HG03095 (cell line): ENCODE results near the gene SLC46A1.

Experiments
- ATAC-seq: cut with Tn5 transposase; IDR thresholded peaks from one replicate; pipeline ENCODE4 v1.9.1; 2021; ENCODE audit warnings: moderate library complexity; ENCODE audit not compliant: unreplicated experiment

SLC46A1 gene

DNA sequence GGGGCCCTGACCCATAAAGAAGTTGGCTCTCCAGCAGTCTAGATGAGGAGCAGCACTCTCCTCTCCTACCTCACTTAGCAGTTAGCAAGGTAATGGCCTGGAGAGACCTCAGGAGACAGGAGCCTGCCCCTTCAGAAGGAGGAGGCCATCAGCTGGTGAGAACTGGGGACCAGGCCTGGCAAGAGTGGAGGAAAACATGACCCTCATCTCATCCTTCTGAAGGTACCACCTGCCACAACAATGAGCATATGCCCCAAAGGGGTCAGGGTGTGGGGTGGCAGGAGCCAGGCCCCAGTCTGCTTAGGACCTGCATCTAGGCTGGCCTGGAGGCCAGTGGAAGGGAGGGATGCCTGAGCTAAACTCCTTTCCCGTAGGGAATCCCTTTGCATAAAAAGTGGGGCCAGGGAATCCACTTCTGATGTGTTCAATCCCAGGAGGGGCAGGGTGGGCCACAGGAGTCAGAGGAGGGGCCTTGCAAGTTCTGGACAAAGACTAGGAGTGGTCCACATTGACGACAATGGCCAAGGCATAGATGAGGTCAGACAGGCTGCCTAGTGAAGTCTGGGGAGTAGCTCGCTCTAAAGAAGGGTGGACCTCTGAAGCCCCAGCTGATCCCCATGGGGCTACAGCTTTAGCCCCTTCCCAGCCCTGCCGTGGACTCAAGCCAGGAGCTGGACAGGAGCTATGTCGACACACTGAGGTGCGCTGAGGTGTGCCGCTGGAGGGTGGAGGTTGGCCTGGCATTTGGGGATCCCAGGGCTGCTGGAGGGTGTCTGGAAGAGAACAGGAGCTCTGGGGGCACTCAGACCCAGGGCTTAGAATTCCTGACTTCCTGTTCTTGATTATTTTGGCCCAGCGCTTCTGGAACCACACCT, 42.0 kb downstream of the SLC46A1 start:
- ATAC-seq, result no peak

DNA sequence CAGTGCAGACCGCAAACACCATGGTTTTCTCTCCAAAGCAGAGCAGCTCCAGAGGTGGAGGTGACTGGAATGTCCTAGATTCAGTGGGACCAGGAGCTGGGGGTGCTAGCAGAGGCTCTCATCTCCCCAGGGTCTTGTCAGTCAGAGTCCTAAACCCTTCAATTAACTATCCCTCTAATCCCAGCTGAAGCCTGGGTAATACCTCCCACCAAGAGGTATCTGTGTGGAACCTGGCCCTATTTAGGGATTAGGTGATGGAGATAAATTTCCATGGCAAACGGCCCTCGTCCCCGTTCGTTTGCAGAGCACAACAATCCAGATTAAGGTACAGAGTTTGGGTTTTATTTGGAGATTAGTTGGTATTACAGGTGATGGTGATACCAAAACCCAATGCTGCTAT, 42.8 kb downstream of the SLC46A1 start:
- ATAC-seq, result no peak

GRCh38 chr17:28357901-28358197, 48.2 kb downstream of the SLC46A1 start:
- ATAC-seq, result no peak

DNA sequence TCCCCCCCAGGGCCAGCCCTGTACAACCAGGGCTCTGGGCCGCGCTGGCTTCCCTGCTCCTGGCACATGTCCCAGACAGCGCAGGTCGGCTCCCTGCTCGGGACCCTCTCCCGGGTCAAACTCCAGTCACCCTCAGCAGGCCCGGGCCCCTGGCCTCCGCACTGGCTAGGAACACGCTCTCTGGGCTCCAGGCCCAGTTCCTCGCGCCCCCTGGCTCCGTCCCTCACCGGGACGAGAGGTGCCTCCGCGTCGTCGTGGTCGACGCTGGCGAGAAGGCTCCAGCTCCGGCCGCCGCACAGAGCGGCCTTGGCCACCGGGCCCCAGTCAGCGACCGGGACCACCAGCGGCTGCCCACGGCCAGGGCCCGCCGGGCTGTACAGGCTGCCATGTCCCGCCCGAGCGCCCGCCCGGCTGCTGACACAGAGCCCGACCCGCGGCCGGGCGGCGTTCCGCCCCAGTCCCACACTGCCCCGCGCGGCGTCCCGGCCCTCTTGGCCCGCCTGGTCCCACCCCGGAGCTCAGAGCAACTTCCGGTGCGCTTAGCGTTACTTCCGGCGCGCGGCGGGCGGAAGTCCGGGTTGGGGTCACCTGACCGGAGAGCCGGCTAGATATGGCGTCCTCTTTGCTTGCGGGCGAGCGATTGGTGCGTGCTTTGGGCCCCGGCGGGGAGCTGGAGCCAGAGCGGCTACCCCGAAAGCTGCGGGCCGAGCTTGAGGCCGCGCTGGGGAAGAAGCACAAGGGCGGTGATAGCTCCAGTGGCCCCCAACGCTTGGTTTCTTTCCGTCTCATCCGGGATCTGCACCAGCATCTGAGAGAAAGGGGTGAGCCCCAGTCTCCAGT, 48.7 kb downstream of the SLC46A1 start, which contains the start of gene POLDIP2:
TSS of gene POLDIP2 (minus strand) at position 467 of the 840 bp plus-strand sequence. CDS start at position 388, 79 bp downstream.
- peak; percentile 93 for ATAC-seq

GRCh38 chr17:28350271-28350670, 55.7 kb downstream of the SLC46A1 start:
- ATAC-seq, result no peak

GRCh38 chr17:28348979-28349378, 57.0 kb downstream of the SLC46A1 start:
- ATAC-seq, result no peak

- no peak for ATAC-seq
Measured at GRCh38 chr17:28347261-28347891, 58.6 kb downstream of the SLC46A1 start.

- no peak for ATAC-seq
Measured at GRCh38 chr17:28346746-28347246, 59.2 kb downstream of the SLC46A1 start.

DNA sequence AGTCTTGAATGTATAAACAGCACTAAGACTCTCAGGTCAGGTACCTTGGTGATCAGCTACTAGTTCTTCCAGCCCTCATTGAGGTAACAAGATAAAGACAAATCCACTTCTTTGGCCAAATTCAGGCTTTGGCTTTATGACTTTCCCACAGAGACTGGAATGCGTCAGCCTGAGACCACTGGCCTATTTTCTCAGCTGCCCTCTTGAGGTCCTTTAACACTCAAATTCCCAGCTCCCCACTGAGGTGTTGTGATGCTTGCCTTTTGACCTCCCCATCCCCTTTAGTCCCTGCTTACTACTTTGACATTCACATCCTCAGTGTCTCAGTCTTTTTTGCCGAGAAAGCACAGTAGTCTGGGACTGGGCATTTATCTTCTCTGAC, 59.8 kb downstream of the SLC46A1 start:
- ATAC-seq, result no peak

- no peak for ATAC-seq
Measured at GRCh38 chr17:28345419-28346198, 60.4 kb downstream of the SLC46A1 start.
